Peyer's patch (tissue), 4 donors: ENCODE measurements around the gene SH3RF1. TPM values are rescaled to one million over a fixed set of nuclear protein-coding genes. Genes with fewer than 3 reads are reported as not detected.
A peak's percentile ranks its signal among the peaks of the same experiment; 100 is the strongest.

ENCODE experiments used
- DNase-seq, 3 donors: peaks; one replicate each; pipeline ENCODE4 v3.0.0-alpha.2; 2017 to 2019
- H3K27ac ChIP-seq, 4 donors: fragments of 200-600 bp; sonication (generic); one replicate each; pipeline ENCODE4 v1.5.1; 2016 to 2019
- H3K27me3 ChIP-seq, 2 donors: fragments of 200-600 bp; sonication (generic); one replicate each; pipeline ENCODE4 v1.5.1; 2019
- H3K36me3 ChIP-seq, 3 donors: fragments of 200-600 bp; sonication (generic); one replicate each; pipeline ENCODE4 v1.5.1; 2016 to 2019
- H3K4me1 ChIP-seq, 4 donors: fragments of 200-600 bp; sonication (generic); one replicate each; pipeline ENCODE4 v1.5.1; 2016 to 2019
- H3K4me3 ChIP-seq, 4 donors: fragments of 200-600 bp; sonication (generic); 1 replicate in 3 of 4; 2 replicates in 1 of 4; pipeline ENCODE4 v1.5.1; 2016 to 2019; ENCODE audit warnings: mild to moderate bottlenecking in 1 of 4
- H3K9me3 ChIP-seq, 4 donors: fragments of 200-600 bp; sonication (generic); one replicate each; pipeline ENCODE4 v1.5.1; 2016 to 2019; ENCODE audit warnings: mild to moderate bottlenecking in 1 of 4
- CTCF ChIP-seq, 6 experiments: fragments of 450-650 bp in 4 of 6; fragments of 200-600 bp in 2 of 6; sonication (generic) in 1 of 6; IDR thresholded peaks; one replicate each; pipeline ENCODE4 v1.5.1; 2017 to 2019; ENCODE audit warnings: antibody characterized with exemption in 6 of 6, mild to moderate bottlenecking in 3 of 6, moderate library complexity in 1 of 6
- POLR2A ChIP-seq, 2 donors: fragments of 450-650 bp; IDR thresholded peaks; one replicate each; pipeline ENCODE4 v1.5.1; 2017; ENCODE audit warnings: antibody characterized with exemption in 2 of 2, mild to moderate bottlenecking in 2 of 2, moderate library complexity in 2 of 2
- total RNA-seq, 4 donors: library from RNA; depleted of rRNA; stranded (reverse); fragments of >200 nt; gene quantifications; one replicate each; pipeline ENCODE4 v1.1.0, GENCODE V29; 2016

Gene SH3RF1
- total RNA-seq, 4 donors from 2014 or later, result 23.1 to 55.0 (median 48.1) TPM

- Histone ChIP-seq H3K36me3 (no peaks in the 10 kb centered on the region), H3K4me3 (no peak overlapping the region), H3K27ac (peak overlapping the region in 3 of 4 donors; percentile 20 to 80 (median 68)), H3K9me3 (no peaks in the 10 kb centered on the region), H3K27me3 (no peaks in the 10 kb centered on the region), H3K4me1 (peaks cover 0 to 36% (median 0%) of the 10 kb centered on the region in 4 donors)
- DNase-seq, result no peak
- TF ChIP-seq CTCF (IDR thresholded peaks at IDR 0.05) (no peak), POLR2A (IDR thresholded peaks at IDR 0.05) (no peak)
Observed at GRCh38 chr4:169248645-169249044, 22.1 kb downstream of the SH3RF1 start.

GRCh38 chr4:169246957-169247396 lies 23.8 kb downstream of the SH3RF1 start:
- Histone ChIP-seq H3K9me3 (no peaks in the 10 kb centered on the region), H3K27me3 (no peaks in the 10 kb centered on the region), H3K4me1 (peaks cover 0 to 22% (median 0%) of the 10 kb centered on the region in 4 donors), H3K27ac (no peak overlapping the region), H3K4me3 (no peak overlapping the region), H3K36me3 (no peaks in the 10 kb centered on the region)
- TF ChIP-seq CTCF (IDR thresholded peaks at IDR 0.05) (no peak), POLR2A (IDR thresholded peaks at IDR 0.05) (no peak)
- no peak for DNase-seq

GRCh38 chr4:169246279-169246678 lies 24.5 kb downstream of the SH3RF1 start:
- Histone ChIP-seq H3K27ac (no peak overlapping the region), H3K4me3 (no peak overlapping the region), H3K27me3 (no peaks in the 10 kb centered on the region), H3K36me3 (no peaks in the 10 kb centered on the region), H3K9me3 (no peaks in the 10 kb centered on the region), H3K4me1 (peaks cover 0 to 22% (median 0%) of the 10 kb centered on the region in 4 donors)
- TF ChIP-seq CTCF (IDR thresholded peaks at IDR 0.05) (no peak), POLR2A (IDR thresholded peaks at IDR 0.05) (no peak)
- no peak for DNase-seq

- Histone ChIP-seq H3K36me3 (no peaks in the 10 kb centered on the region), H3K27ac (no peak overlapping the region), H3K4me3 (no peak overlapping the region), H3K4me1 (peaks cover 0 to 14% (median 0%) of the 10 kb centered on the region in 4 donors), H3K27me3 (no peaks in the 10 kb centered on the region), H3K9me3 (no peaks in the 10 kb centered on the region)
- DNase-seq, result no peak
- no peak for TF ChIP-seq CTCF (IDR thresholded peaks at IDR 0.05)
- no peak for TF ChIP-seq POLR2A (IDR thresholded peaks at IDR 0.05)
Observed at GRCh38 chr4:169245061-169245460, 25.7 kb downstream of the SH3RF1 start.

- no peak overlapping the region for H3K4me3 ChIP-seq
- peaks cover 0 to 11% (median 0%) of the 10 kb centered on the region in 4 donors for H3K4me1 ChIP-seq
- no peaks in the 10 kb centered on the region for H3K27me3 ChIP-seq
- no peak overlapping the region for H3K27ac ChIP-seq
- H3K9me3 ChIP-seq, result no peaks in the 10 kb centered on the region
- no peak for DNase-seq
- TF ChIP-seq CTCF (IDR thresholded peaks at IDR 0.05) (no peak), POLR2A (IDR thresholded peaks at IDR 0.05) (no peak)
- H3K36me3 ChIP-seq, result no peaks in the 10 kb centered on the region
Observed at GRCh38 chr4:169243825-169244609, 26.7 kb downstream of the SH3RF1 start.
